Head of caudate nucleus (tissue), 42 donors: ENCODE results near the gene CSMD2.

Experiments
- DNase-seq, 42 donors: peaks; one replicate each; pipeline versions ENCODE4 v3.0.0 to v3.0.0-alpha.2; 2020 to 2021; ENCODE audit warnings: mixed read lengths in 7 of 42
- intact Hi-C: fragments of 100-400 bp; cut with DNase I; formaldehyde crosslinking; loops from one replicate; pipeline ENCODE4 v1.15.0; 2022

The CSMD2 gene

DNA sequence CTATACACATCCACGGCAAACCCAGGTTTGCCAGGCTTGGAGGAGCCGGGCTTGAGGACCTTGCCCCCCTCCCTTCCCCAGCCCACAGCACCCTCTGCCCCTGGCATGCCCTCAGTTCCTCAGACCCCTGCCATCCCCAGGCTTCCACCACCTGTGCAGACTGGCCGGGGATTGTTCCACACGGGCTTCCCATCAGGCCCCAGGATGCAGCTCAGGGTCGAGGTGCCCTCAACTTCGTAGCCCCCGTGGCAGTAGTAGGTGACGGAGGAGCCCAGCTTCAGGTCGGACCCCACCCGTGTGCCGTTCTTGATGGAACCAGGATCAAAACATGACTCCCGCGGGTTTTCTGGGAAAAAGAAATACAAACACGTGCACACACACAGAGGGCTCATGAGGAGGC is 528.8 kb downstream of the CSMD2 start:
- DNase-seq: no peak
- intact Hi-C loops: loop anchor here (10.0 kb wide), 2 partner anchors 959 to 1109 kb away; no protein-coding TSS in a partner anchor

- DNase-seq: no peak
- intact Hi-C loops: loop anchor here (10.0 kb wide), 2 partner anchors 959 to 1109 kb away; no protein-coding TSS in a partner anchor
Measured at GRCh38 chr1:33635336-33636012, 529.6 kb downstream of the CSMD2 start.

GRCh38 chr1:33634806-33635205 is 530.2 kb downstream of the CSMD2 start:
- intact Hi-C loops: loop anchor here (10.0 kb wide), 2 partner anchors 960 to 1110 kb away; no protein-coding TSS in a partner anchor

DNA sequence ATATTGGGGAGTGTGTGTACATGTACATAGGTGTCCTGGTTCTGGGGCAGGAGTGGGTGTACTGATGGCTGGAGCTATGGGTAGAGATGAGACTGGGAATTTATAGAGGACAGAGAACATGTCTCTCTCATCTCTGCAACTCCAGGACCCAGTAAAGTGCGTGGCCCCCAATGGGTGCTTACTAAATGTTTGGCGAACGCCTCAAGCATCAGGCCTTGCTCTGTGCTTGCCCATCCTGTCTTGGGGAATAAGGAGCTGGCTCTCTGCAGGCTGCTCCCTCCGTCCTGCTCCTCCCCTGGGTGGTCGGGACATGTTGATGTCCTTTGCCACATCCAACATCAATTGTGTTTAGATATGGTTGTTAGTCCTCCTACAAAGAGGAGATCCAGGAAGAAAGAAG is 530.9 kb downstream of the CSMD2 start:
- intact Hi-C loops: loop anchor here (10.0 kb wide), 2 partner anchors 961 to 1111 kb away; no protein-coding TSS in a partner anchor
- DNase-seq: no peak

More at GRCh38 chr1:33634806-33635205, 530.2 kb downstream of the CSMD2 start:
- DNase-seq: peak in 33 of 42 donors; percentile 14 to 78 (median 42)

DNA sequence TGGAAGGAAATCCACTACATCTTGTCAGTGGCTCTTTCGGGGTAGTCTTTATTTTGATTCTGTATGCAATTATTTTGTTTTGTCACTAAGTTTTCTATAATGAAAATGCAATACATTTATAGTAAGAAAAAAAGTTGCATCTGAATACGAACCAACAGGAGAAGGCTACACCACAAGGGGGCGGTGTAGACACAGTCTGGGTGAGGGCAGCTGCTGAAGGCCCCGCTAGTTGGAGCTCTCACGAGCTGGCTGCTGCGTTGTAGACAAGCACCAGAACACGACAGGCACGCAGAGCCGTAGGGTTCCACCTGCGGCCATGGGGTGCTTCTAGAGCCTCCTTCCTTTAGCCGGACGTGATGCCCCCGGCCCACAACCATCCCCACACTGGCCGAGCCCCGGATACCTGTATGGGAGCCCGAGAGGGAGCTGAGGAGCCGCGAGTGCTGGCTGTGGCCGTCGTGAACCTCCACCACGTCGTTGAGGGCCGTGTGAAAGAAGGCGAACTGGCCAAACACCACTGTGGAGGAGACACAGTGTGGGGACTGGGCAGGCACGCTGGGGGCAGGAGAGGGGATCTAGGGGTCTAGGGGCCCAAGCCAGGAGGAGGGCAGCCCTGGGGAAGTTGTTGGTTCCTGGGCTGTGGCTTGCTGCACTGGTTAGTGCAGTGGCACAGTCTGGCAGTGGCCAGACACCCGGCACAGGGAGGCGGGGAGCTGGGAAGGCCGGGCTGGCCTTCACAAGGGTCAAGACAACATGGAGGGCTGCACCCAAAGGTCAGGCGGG is 531.8 kb downstream of the CSMD2 start:
- intact Hi-C loops: loop anchor here (10.0 kb wide), 2 partner anchors 962 to 1112 kb away; no protein-coding TSS in a partner anchor
- DNase-seq: peak; percentile 87 to 98 (median 96)

- intact Hi-C loops: loop anchor here (10.0 kb wide), 2 partner anchors 964 to 1114 kb away; no protein-coding TSS in a partner anchor
- no peak for DNase-seq
Measured at GRCh38 chr1:33630686-33631085, 534.3 kb downstream of the CSMD2 start.

GRCh38 chr1:33626801-33627200 is 538.2 kb downstream of the CSMD2 start:
- intact Hi-C loops: no loop called here
- DNase-seq: no peak

GRCh38 chr1:33624991-33625870 is 539.8 kb downstream of the CSMD2 start:
- intact Hi-C loops: no loop called here
- DNase-seq: no peak

- DNase-seq: no peak
- intact Hi-C loops: no loop called here
Measured at GRCh38 chr1:33624261-33624990, 540.6 kb downstream of the CSMD2 start.

DNA sequence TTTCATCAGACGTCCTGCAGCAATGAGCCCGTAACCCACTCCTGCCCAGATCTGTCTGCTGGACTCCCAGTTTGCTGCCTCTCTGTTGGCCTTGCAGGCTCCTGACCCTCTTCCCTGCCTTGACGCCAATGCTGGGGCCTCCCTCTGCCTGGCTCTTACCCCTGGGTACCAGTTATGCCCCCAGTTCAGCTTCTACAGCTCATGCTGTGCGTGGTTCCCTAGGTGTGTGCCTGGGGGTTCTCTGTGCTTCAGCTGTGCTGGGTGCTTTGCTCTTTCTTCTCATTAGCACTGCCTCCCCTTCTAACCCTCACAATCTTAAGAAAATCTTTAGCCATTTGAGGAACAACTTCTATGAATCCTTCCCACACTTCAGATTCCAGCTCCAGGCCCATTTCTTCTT is 541.2 kb downstream of the CSMD2 start:
- DNase-seq: no peak
- intact Hi-C loops: no loop called here

DNA sequence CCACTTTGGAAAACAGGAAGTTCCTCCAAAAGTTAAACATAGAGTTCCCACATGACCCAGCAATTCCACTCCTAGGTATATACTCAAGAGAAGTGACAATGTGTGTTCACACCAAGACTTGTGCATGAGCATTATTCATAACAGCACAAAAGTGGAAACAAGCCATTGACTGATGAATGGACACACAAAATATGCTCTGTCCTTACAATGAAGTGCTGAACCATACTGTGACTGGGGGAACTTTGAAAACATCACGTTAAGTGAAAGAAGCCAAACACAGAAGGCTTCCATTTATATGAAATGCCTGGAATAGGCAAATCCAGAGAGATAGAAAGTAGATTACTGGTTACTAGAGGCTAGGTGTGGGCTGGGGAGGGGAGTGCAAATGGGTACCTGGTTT is 542.3 kb downstream of the CSMD2 start:
- no peak for DNase-seq
- intact Hi-C loops: no loop called here

- DNase-seq: peak in 1 of 42 donors; percentile 6
- intact Hi-C loops: no loop called here
Measured at GRCh38 chr1:33618636-33619035, 546.4 kb downstream of the CSMD2 start.

- DNase-seq: peak in 1 of 42 donors; percentile 23
- intact Hi-C loops: no loop called here
Measured at GRCh38 chr1:33617451-33617850, 547.6 kb downstream of the CSMD2 start.

DNA sequence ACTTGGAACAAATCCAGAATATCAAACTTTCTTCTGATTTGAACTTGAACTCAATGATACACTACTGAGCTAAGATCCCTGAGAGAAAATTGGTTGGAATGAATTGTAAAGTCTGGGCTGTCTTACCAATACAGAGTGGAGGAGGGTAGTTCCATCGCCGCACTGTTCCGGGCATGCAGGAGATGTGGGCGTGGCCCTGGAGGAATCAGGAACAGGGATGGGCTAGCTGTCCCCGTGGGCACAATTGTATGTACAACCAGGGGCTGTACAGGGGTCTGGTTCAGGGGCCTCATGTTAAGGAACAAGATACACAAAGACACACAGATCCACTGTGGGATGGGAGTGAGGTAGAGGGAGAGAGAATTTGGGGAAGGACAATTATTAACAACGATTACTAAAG is 548.2 kb downstream of the CSMD2 start:
- peak in 1 of 42 donors; percentile 31 for DNase-seq
- intact Hi-C loops: no loop called here

- DNase-seq: peak in 1 of 42 donors; percentile 26
- intact Hi-C loops: no loop called here
Measured at GRCh38 chr1:33615546-33615945, 549.5 kb downstream of the CSMD2 start.

- intact Hi-C loops: no loop called here
- DNase-seq: peak in 1 of 42 donors; percentile 32
Measured at GRCh38 chr1:33610864-33611455, 554.1 kb downstream of the CSMD2 start.

GRCh38 chr1:33610391-33610790 is 554.6 kb downstream of the CSMD2 start:
- intact Hi-C loops: no loop called here
- no peak for DNase-seq

- intact Hi-C loops: no loop called here
- peak in 1 of 42 donors; percentile 2 for DNase-seq
Measured at GRCh38 chr1:33609739-33610138, 555.3 kb downstream of the CSMD2 start.
